GM23338 (cell line): ENCODE data around the gene NYAP2. TPM values are rescaled to one million over a fixed set of nuclear protein-coding genes. Genes with fewer than 3 reads are reported as not detected.

Experiments used
- ATAC-seq: fragments of 200-7000 bp; cut with Tn5 transposase; 3 replicates; pipeline ENCODE4 v1.9.1; 2020
- DNase-seq: peaks from one replicate; pipeline ENCODE4 v3.0.0-alpha.2; 2015; ENCODE audit warnings: low spot score
- H2AFZ ChIP-seq: fragments of 200-600 bp; sonication (generic); 2 replicates; pipeline ENCODE4 v1.8.0; 2016; ENCODE audit warnings: antibody characterized with exemption, mild to moderate bottlenecking, moderate library complexity
- H3F3A ChIP-seq: fragments of 200-600 bp; sonication (generic); replicated peaks from 2 replicates; pipeline ENCODE4 v1.8.0; 2017; ENCODE audit warnings: antibody characterized with exemption, mixed run types, low read depth
- H3K27ac ChIP-seq: fragments of 200-600 bp; sonication (generic); 2 replicates; pipeline ENCODE4 v1.6.1; 2016; ENCODE audit warnings: low read depth
- H3K27me3 ChIP-seq: fragments of 200-600 bp; sonication (generic); 2 replicates; pipeline ENCODE4 v1.8.0; 2016; ENCODE audit warnings: mild to moderate bottlenecking, mixed run types, moderate library complexity; ENCODE audit not compliant: insufficient read depth
- H3K36me3 ChIP-seq: fragments of 200-600 bp; sonication (generic); 2 replicates; pipeline ENCODE4 v1.8.0; 2016; ENCODE audit warnings: mild to moderate bottlenecking; ENCODE audit not compliant: insufficient read depth
- H3K4me1 ChIP-seq: fragments of 200-600 bp; sonication (generic); 2 replicates; pipeline ENCODE4 v1.8.0; 2016; ENCODE audit warnings: mild to moderate bottlenecking, moderate library complexity; ENCODE audit not compliant: insufficient read depth
- H3K4me2 ChIP-seq: fragments of 200-600 bp; sonication (generic); 2 replicates; pipeline ENCODE4 v1.7.1; 2017; ENCODE audit warnings: mixed run types
- H3K4me3 ChIP-seq: fragments of 200-600 bp; sonication (generic); 2 replicates; pipeline ENCODE4 v1.6.1; 2016; ENCODE audit warnings: mixed run types
- H3K79me2 ChIP-seq: fragments of 200-600 bp; sonication (generic); replicated peaks from 2 replicates; pipeline ENCODE4 v1.8.0; 2017; ENCODE audit warnings: mild to moderate bottlenecking; ENCODE audit not compliant: insufficient read depth
- H3K9me2 ChIP-seq: fragments of 200-600 bp; sonication (generic); 2 replicates; pipeline ENCODE4 v1.8.0; 2017; ENCODE audit not compliant: insufficient read depth
- H4K20me1 ChIP-seq: fragments of 200-600 bp; sonication (generic); replicated peaks from 2 replicates; pipeline ENCODE4 v1.8.0; 2017; ENCODE audit warnings: mild to moderate bottlenecking; ENCODE audit not compliant: insufficient read depth
- H3K27ac Mint-ChIP-seq: 2 replicates; pipeline ENCODE4 v1.8.0; 2020; ENCODE audit warnings: inconsistent platforms, mild to moderate bottlenecking, moderate library complexity, mixed read lengths
- H3K27me3 Mint-ChIP-seq: 3 replicates; pipeline ENCODE4 v1.8.0; 2022; ENCODE audit warnings: low read depth, mild to moderate bottlenecking, moderate library complexity, mixed read lengths, inconsistent platforms; ENCODE audit not compliant: insufficient read depth, poor library complexity
- H3K36me3 Mint-ChIP-seq: 3 replicates; pipeline ENCODE4 v1.8.0; 2021; ENCODE audit warnings: low read depth, mild to moderate bottlenecking, inconsistent platforms, moderate library complexity, mixed read lengths
- H3K4me1 Mint-ChIP-seq: 3 replicates; pipeline ENCODE4 v1.8.0; 2020; ENCODE audit warnings: mild to moderate bottlenecking, inconsistent platforms, mixed read lengths
- H3K4me3 Mint-ChIP-seq: 3 replicates; pipeline ENCODE4 v1.8.0; 2021; ENCODE audit warnings: moderate library complexity, mild to moderate bottlenecking, inconsistent platforms, mixed read lengths
- H3K9me3 Mint-ChIP-seq: 3 replicates; pipeline ENCODE4 v1.8.0; 2020; ENCODE audit warnings: moderate library complexity, mild to moderate bottlenecking, inconsistent platforms, mixed read lengths
- CREB1 ChIP-seq: fragments of 250-450 bp; sonication (Bioruptor Pico); IDR thresholded peaks from 2 replicates; pipeline ENCODE4 v1.5.0; 2020; ENCODE audit warnings: low read depth, mild to moderate bottlenecking, moderate library complexity
- EZH2 ChIP-seq: fragments of 200-600 bp; sonication (generic); IDR thresholded peaks from one replicate; pipeline ENCODE4 v1.8.0; 2017; ENCODE audit warnings: antibody characterized with exemption, mild to moderate bottlenecking, low read depth; ENCODE audit not compliant: unreplicated experiment
- EZH2phosphoT487 ChIP-seq: fragments of 200-600 bp; sonication (generic); IDR thresholded peaks from one replicate; pipeline ENCODE4 v1.8.1; 2018; ENCODE audit warnings: antibody characterized with exemption; ENCODE audit not compliant: unreplicated experiment
- JUNB ChIP-seq: IDR thresholded peaks from one replicate; pipeline ENCODE4 v1.6.1; 2016; ENCODE audit warnings: antibody characterized with exemption; ENCODE audit not compliant: unreplicated experiment
- NANOG ChIP-seq: IDR thresholded peaks from 2 replicates; pipeline ENCODE4 v1.6.1; 2016; ENCODE audit warnings: antibody characterized with exemption, borderline replicate concordance
- POLR2AphosphoS5 ChIP-seq: IDR thresholded peaks from 2 replicates; pipeline ENCODE4 v1.6.1; 2016; ENCODE audit warnings: antibody characterized with exemption, low read depth
- REST ChIP-seq: IDR thresholded peaks from one replicate; pipeline ENCODE4 v1.6.1; 2018; ENCODE audit warnings: antibody characterized with exemption; ENCODE audit not compliant: unreplicated experiment
- STAT1 ChIP-seq: IDR thresholded peaks from one replicate; pipeline ENCODE4 v1.6.1; 2016; ENCODE audit warnings: antibody characterized with exemption; ENCODE audit not compliant: unreplicated experiment
- ZNF114 ChIP-seq: fragments of 250-450 bp; sonication (Bioruptor Pico); IDR thresholded peaks from 2 replicates; pipeline ENCODE4 v1.5.0; 2020; ENCODE audit warnings: mild to moderate bottlenecking, moderate library complexity
- ZNF331 ChIP-seq: fragments of 250-450 bp; sonication (Bioruptor Pico); IDR thresholded peaks from 2 replicates; pipeline ENCODE4 v1.5.0; 2020; ENCODE audit warnings: low read depth, mild to moderate bottlenecking, moderate library complexity
- ZNF462 ChIP-seq: fragments of 250-450 bp; sonication (Bioruptor Pico); IDR thresholded peaks from 2 replicates; pipeline ENCODE4 v1.5.0; 2020; ENCODE audit warnings: mild to moderate bottlenecking, moderate library complexity
- polyA plus RNA-seq: library from polyadenylated mRNA; unstranded; fragments of >200 nt; fragmentation: Nextera tagmentation; extraction: Ambion mirVana; gene quantifications from 2 replicates; pipeline ENCODE4 v1.2.1, GENCODE V29; 2016
- total RNA-seq: library from RNA; depleted of rRNA; stranded (reverse); fragments of >200 nt; shearing (Covaris generic); gene quantifications from 2 replicates; pipeline ENCODE4 v1.2.3, GENCODE V29; 2014
- TF ChIP-seq, protein P1 (sequence below), 2 experiments: fragments of 200-600 bp in 1 of 2; sonication (generic) in 1 of 2; conservative IDR thresholded peaks; 2 replicates each; pipeline versions ENCODE4 v1.5.1 to v1.6.1; 2016 to 2017; ENCODE audit warnings: antibody characterized with exemption in 2 of 2, low read depth in 2 of 2, mild to moderate bottlenecking in 2 of 2, moderate library complexity in 1 of 2
- TF ChIP-seq, protein P2 (sequence below): IDR thresholded peaks from 2 replicates; pipeline ENCODE4 v1.6.1; 2016; ENCODE audit warnings: antibody characterized with exemption

NYAP2 gene
- total and polyA plus RNA-seq, 2 experiments from 2014 or later: not detected

- H3K27me3 ChIP-seq: no peaks in the 10 kb centered on the region
- ATAC-seq (no peak), DNase-seq (no peak)
- no peak overlapping the region for H3K4me3 ChIP-seq
- no peak overlapping the region for H3K4me2 ChIP-seq
- no peaks in the 10 kb centered on the region for H3F3A ChIP-seq
- Mint-ChIP-seq H3K4me1 (no peaks in the 10 kb centered on the region), H3K9me3 (peaks cover 12% of the 10 kb centered on the region), H3K4me3 (no peak overlapping the region), H3K36me3 (no peaks in the 10 kb centered on the region), H3K27ac (no peak overlapping the region), H3K27me3 (no peaks in the 10 kb centered on the region)
- H2AFZ ChIP-seq: no peak overlapping the region
- no peak for TF ChIP-seq CREB1 (CRISPR knock-in tag)
- TF ChIP-seq ZNF462 (CRISPR knock-in tag): no peak
- TF ChIP-seq, protein P1, sequence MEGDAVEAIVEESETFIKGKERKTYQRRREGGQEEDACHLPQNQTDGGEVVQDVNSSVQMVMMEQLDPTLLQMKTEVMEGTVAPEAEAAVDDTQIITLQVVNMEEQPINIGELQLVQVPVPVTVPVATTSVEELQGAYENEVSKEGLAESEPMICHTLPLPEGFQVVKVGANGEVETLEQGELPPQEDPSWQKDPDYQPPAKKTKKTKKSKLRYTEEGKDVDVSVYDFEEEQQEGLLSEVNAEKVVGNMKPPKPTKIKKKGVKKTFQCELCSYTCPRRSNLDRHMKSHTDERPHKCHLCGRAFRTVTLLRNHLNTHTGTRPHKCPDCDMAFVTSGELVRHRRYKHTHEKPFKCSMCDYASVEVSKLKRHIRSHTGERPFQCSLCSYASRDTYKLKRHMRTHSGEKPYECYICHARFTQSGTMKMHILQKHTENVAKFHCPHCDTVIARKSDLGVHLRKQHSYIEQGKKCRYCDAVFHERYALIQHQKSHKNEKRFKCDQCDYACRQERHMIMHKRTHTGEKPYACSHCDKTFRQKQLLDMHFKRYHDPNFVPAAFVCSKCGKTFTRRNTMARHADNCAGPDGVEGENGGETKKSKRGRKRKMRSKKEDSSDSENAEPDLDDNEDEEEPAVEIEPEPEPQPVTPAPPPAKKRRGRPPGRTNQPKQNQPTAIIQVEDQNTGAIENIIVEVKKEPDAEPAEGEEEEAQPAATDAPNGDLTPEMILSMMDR (conservative IDR thresholded peaks at IDR 0.05; ENCODE audit: low read depth in 2 of 2): no peak
- no peak for TF ChIP-seq REST
- TF ChIP-seq ZNF114: no peak
- no peak for TF ChIP-seq EZH2
- TF ChIP-seq STAT1: no peak
- no peak for TF ChIP-seq JUNB
- TF ChIP-seq ZNF331 (CRISPR knock-in tag): no peak
- no peak for TF ChIP-seq POLR2AphosphoS5
- TF ChIP-seq NANOG: no peak
- TF ChIP-seq, protein P2, sequence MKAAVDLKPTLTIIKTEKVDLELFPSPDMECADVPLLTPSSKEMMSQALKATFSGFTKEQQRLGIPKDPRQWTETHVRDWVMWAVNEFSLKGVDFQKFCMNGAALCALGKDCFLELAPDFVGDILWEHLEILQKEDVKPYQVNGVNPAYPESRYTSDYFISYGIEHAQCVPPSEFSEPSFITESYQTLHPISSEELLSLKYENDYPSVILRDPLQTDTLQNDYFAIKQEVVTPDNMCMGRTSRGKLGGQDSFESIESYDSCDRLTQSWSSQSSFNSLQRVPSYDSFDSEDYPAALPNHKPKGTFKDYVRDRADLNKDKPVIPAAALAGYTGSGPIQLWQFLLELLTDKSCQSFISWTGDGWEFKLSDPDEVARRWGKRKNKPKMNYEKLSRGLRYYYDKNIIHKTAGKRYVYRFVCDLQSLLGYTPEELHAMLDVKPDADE: no peak
- TF ChIP-seq EZH2phosphoT487: no peak
- peaks cover 8% of the 10 kb centered on the region for H3K9me2 ChIP-seq
- H3K79me2 ChIP-seq: no peaks in the 10 kb centered on the region
- no peaks in the 10 kb centered on the region for H4K20me1 ChIP-seq
- H3K4me1 ChIP-seq: no peaks in the 10 kb centered on the region
- H3K27ac ChIP-seq: no peak overlapping the region
- H3K36me3 ChIP-seq: no peaks in the 10 kb centered on the region
These were observed 144.1 kb downstream of the NYAP2 start for GRCh38 chr2:225543626-225544025.
